HG03439 (cell line): ENCODE data around the gene ZBTB8B.
"Not testable (repeated sequence)": the region's sequence is repeated elsewhere in the genome, so short reads cannot be mapped to it uniquely, and the experiment has no call there.

Experiments used
- ATAC-seq: cut with Tn5 transposase; IDR thresholded peaks from one replicate; pipeline ENCODE4 v1.9.1; 2021; ENCODE audit warnings: mild to moderate bottlenecking, moderate library complexity; ENCODE audit not compliant: unreplicated experiment

ZBTB8B gene

GRCh38 chr1:32464716-32465577, at the start of gene ZBTB8B:
Gene ZBTB8B (plus strand): TSS chr1:32465072. CDS start chr1:32470625, 5,553 bp downstream.
- ATAC-seq, result no peak

DNA sequence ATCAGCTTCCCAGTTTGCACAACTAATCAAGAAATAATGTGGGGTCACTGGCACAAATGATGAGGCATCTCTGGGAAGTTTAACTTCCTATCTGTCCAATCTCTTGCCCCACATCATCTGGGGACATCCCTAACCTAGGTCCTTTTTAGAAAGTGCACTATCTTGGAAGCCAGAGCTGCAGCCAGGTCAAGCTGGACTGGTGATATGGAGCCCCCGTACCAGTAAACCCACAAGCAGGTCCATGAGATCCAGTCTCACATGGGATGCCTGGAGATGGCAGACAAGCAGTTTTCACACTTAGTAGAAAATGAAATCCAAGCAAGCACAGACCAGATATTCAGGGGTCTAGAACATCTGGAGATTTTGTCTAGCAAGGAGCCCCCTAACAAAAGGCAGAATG, 43.1 kb upstream of the ZBTB8B start:
- no peak for ATAC-seq

- ATAC-seq, result no peak
Measured at GRCh38 chr1:32426489-32427255, 38.2 kb upstream of the ZBTB8B start.

- ATAC-seq, result no peak
Measured at GRCh38 chr1:32427264-32427963, 37.5 kb upstream of the ZBTB8B start.

DNA sequence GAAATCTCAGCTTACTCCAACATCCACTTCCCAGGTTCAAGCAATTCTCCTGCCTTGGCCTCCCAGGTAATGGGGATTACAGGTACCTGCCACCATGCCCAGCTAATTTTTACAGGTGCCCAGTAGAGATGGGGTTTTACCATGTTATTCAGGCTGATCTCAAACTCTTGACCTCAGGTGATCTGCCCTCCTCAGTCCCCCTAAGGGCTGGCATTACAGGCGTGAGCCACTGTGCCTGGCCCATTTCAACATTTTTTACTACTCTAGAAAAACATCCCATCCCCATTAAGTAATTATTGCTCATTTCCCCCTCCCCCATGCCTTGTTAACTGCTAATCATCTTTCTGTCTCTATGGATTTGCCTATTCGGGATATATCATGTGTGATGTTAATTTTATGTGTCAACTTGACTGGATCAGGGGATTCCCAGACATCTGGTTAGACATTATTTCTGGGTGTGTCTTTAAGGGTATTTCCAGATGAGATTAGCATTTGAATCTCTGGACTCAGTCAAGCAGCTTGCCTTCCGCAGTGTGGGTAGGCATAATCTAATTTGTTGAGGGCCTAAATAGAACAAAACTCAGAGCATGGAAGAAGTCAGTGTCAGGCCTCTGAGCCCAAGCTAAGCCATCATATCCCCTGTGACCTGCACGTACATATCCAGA, 33.0 kb upstream of the ZBTB8B start:
- no peak for ATAC-seq

DNA sequence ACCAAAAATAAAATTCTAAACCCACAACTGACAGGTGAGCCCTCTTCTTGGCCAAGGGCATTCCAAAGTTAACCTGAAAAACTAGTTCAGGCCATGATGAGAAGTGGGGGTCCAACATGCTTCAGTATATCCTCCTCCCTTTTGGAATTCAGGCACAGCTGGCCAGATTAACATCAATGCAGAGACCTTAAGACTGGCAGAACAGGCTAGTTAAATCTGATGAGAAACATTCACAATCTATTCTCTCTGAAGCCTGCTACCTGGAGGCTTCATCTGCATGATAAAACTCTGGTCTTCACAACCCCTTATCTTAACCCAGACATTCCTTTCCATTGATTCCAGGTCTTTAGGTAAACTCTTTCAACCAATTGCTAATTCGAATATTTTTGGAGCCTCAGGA, 26.7 kb upstream of the ZBTB8B start:
- no peak for ATAC-seq

- not testable (repeated sequence) for ATAC-seq
Measured at GRCh38 chr1:32438777-32439176, 26.1 kb upstream of the ZBTB8B start.

DNA sequence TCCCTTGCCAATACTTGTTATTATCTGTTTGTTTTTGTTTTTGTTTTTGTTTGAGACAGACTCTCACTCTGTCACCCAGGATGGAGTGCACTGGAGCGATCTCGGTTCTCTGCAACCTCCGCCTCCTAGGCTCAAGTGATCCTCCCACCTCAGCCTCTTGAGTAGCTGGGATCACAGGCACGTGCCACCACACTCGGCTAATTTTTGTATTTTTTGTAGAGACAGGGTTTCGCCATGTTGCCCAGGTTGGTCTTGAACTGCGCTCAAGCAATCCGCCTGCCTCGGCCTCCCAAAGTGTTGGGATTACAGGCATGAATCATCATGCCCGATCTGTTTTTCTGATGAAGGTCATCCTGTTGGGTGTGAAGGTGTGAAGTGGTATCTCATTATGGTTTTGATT, 23.4 kb upstream of the ZBTB8B start:
- not testable (repeated sequence) for ATAC-seq

DNA sequence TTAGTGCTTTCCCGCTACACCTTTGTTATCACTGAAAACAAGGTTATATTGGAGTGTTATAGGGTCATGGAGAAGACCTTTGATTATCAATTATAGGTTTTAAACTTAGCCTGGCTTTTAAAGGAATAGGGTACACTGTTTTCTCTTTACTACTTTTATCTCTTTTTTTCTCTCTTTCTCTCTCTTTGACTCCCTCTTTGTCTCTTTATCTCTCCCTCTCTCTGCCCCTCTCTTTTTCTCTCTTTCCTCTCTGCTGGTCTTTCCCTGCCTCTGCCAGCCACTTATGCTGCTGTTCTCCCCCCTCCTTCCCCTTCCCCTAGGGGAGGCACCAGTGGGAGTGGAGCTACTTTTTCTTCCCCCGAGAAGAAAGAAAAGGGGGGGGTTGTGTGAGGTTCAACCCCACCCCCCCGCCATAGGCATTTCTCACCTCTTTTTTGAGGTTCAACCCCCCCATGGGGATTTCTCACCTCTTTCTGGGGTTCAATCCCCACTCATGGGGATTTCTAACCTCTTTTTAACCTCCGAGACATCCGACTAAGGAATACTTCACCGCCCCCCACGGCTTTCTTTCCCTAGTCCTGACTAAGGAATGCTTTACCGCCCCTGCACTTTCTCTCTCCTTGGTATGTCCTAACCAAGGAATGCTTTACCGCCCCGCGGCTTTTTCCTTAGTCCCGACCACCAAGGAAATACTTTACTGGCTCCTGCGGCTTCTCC, 17.2 kb upstream of the ZBTB8B start:
- ATAC-seq, result no peak

DNA sequence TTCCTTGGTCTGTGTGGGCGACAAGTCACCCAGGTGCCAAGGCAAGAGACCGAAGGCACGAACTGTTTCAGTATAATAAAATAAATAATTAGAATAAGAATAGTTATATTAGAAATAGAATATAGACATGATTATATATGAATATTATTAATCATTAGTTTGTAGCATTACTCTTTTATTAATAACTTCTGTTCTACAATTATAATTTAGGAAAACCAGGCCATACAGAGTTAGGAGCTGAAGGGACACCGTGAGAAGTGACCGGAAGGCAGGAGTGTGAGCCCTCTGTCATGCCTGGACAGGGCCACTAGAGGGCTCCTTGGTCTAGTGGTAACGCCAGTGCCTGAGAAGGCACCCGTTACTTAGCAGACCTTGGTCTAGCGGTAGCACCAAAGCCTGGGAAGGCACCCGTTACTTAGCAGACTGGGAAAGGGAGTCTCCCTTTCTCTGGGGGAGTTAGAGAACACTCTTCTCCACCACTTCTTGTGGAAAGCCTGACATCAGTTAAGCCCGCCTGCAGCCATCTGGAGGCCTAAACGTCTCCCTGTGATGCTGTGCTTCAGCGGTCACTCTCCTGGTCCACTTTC, 16.6 kb upstream of the ZBTB8B start:
- ATAC-seq, result not testable (repeated sequence)

- no peak for ATAC-seq
Measured at GRCh38 chr1:32448773-32449456, 16.0 kb upstream of the ZBTB8B start.

- not testable (repeated sequence) for ATAC-seq
Measured at GRCh38 chr1:32449457-32449831, 15.4 kb upstream of the ZBTB8B start.

DNA sequence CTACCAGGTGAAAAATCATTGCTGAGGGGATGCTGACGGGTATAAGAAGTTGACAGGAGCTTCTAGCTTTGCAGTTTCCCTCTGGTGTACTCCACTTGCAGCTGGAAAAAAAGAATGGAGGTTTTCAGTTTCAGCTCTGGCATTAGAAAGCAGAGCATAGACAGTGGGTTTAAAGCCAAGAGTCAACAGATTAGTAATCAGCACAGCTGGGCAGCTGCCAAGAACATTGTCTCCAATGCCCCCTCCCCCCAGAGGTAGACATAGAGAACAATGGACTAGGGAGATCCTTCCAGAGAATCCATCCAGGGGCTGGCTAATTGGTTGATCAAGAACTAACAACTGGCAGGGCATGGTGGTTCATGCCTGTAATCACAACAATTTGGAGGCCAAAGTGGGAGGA, 10.1 kb upstream of the ZBTB8B start:
- no peak for ATAC-seq

DNA sequence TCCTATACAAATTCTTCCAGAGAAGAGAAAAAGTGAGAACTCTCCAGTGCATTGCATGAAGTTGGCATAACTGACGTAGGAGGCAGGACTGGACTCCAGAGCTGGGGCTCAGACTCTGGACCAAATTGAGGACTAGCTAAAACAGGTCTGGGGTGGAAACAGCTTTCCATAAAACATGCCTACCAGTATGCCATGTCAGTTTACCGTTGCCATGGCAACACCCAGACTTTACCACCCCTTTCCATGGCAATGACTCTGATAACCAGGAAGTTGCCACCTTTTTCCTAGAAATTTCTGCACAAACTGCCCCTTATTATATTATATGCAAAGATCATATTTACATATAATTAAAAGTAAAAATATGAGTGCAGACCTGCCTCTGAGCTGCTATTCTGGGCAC, 8.9 kb upstream of the ZBTB8B start:
- no peak for ATAC-seq

- ATAC-seq, result not testable (repeated sequence)
Measured at GRCh38 chr1:32458798-32459197, 6.1 kb upstream of the ZBTB8B start.

- ATAC-seq, result not testable (repeated sequence)
Measured at GRCh38 chr1:32462977-32463376, 1.9 kb upstream of the ZBTB8B start.

DNA sequence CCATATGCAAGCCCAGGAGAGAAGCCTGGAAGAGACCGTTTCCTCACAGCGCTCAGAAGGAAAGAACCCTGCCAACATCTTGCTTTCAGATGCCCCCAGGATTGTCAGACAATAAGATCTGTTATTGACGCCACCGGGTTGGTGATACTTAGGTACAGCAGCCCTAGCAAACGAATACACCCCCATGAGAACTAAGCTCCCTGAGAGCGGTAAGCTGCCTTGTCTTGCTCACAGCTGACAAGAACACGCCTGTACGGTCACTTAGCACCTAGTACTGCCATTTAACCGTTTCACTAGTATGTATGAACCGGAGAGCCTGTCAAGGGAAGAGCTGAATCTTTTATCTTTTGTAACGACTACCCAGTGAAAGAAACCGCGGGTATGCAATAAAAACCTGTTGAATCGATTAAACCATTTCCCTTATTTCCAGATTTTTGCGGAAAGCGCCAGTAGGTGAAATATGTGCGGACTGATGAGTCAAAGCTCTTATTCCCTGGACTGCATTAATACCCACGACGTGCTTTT, 619 bp upstream of the ZBTB8B start:
- ATAC-seq, result no peak

DNA sequence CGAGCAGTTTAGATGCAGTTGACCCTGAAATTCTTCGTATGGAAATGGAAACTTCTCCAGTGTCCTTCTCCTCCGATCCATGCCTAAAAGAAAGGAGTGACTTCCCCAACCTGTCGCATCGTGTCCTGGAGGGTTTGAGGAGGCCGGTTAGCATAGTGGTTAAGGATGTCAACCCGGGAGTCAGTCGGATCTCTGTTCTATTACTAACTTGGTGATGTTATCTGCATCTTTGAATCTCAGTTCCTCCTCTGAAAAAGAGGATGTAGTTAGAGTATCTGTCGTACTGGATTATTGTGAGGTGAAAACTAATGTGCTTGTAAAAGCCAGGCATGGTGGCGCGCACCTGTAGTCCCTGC, 684 bp downstream of the ZBTB8B start:
- ATAC-seq, result no peak

DNA sequence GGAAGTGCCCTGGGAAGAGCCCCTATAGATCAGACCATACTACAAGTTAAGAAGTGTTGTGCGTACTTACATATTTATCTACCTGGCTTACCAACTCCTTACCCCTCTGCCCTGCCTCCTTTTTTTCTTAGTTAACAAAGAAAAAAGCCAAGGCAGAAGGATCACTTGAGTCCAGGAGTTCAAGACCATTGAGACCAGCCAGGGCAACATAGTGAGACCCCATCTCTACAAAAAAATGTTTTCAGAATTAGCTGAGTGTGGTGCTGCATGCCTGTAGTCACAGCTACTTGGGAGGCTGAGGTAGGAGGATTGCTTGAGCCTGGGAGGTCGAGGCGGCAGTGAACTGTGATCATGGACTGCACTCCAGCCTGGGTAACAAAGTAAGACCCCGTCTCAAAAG, 1.9 kb downstream of the ZBTB8B start:
- no peak for ATAC-seq
